ENCODE data around the gene MSX2.
"Not testable (repeated sequence)": the region's sequence is repeated elsewhere in the genome, so short reads cannot be mapped to it uniquely, and the experiment has no call there.

The MSX2 gene

DNA sequence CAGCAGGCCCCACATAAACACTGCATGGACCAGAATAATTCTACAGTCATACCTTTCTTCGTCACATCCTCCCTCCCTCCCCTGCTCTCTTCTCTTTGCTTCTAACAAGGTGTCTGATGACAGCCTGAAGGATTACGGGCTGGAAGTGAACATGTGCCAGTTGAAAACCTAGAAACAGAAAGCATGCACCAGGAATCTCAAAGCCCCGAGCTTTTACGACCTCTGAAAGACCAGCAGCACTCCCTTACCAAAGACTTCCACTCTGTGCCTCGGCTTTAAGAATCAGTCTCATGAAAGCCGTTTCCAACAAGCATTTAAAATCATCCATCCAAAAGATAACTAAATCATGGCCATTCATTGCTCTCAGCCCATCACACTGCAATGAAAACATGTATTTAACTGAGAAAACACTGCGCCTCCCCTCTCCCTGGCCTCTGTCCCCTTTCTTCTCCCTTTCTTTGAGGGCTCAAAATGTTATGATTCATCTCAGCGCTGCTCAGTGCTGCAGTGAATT is 21.3 kb downstream of the MSX2 start:
- H3K9ac ChIP-seq (ENCODE audit: insufficient read length): no peak overlapping the region
- DNase-seq (ENCODE audit: low read depth, low spot score): no peak
- H3K9me3 ChIP-seq (ENCODE audit: low read depth, low read length): no peaks in the 10 kb centered on the region
- no peaks in the 10 kb centered on the region for H3K36me3 ChIP-seq (ENCODE audit: insufficient read depth, low read length)
- H3K4me3 ChIP-seq: no peak overlapping the region
- TF ChIP-seq EZH2 (IDR thresholded peaks at IDR 0.05) (no peak), FOXP2 (optimal IDR thresholded peaks at IDR 0.05; ENCODE audit: control extremely low read depth, extremely low read length, insufficient read depth) (no peak), POLR2AphosphoS5 (IDR thresholded peaks at IDR 0.05; ENCODE audit: borderline replicate concordance, low read depth, low read length) (no peak)
- no peak overlapping the region for H3K27ac ChIP-seq

- peak overlapping the region; percentile 77 for H3K27ac ChIP-seq
- no peaks in the 10 kb centered on the region for H3K36me3 ChIP-seq (ENCODE audit: insufficient read depth, low read length)
- TF ChIP-seq POLR2AphosphoS5 (IDR thresholded peaks at IDR 0.05; ENCODE audit: borderline replicate concordance, low read depth, low read length) (no peak), FOXP2 (optimal IDR thresholded peaks at IDR 0.05; ENCODE audit: control extremely low read depth, extremely low read length, insufficient read depth) (no peak), EZH2 (IDR thresholded peaks at IDR 0.05) (no peak)
- no peak for DNase-seq (ENCODE audit: low read depth, low spot score)
- H3K4me3 ChIP-seq: peak overlapping the region; percentile 80
- H3K9ac ChIP-seq (ENCODE audit: insufficient read length): peak overlapping the region; percentile 85
- H3K9me3 ChIP-seq (ENCODE audit: low read depth, low read length): no peaks in the 10 kb centered on the region
Measured at GRCh38 chr5:174750711-174751110, 26.3 kb downstream of the MSX2 start.

DNA sequence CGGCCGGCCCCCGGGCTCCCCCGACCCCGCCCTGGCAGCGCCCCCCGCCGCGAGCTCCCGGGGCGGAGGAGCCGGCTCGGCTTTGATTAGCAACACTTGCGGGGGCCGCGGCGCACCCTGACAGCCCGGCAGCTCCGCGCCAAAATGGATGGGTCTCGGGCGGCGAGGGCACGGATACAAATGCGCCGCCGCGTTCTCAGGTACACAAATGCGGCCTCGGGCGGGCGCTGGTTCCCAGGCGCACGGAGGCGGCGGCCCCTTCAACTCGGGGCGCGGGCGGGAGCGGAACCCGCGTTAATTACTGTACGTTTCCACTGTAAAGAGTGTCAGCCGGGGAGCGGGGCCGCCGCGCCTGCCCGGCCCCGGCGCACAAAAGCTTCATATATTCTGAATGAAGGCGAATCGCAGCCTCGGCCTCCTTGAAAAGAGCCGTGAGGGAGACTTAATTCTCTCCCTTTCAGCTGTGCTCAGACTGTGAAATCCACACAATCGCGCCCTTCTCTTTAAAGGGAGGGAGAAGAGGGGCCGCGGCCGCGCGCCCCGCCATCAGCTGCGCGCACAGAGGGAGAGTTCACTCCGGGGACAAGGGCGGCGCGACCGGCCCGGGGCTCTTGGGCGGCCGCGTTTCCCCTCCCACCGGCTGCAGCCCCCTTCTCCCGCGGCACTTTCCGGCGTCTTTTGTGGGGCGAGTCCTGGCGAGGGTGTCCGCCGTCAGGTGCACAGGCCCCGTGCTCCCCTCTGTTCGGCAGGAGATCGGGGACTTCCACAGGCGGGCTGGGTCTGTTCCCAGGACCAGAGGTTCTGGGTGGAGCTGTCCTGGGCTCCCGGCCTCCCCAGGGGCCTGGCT is 27.0 kb downstream of the MSX2 start:
- DNase-seq (ENCODE audit: low read depth, low spot score): no peak
- H3K4me3 ChIP-seq: peak overlapping the region; percentile 80
- no peaks in the 10 kb centered on the region for H3K36me3 ChIP-seq (ENCODE audit: insufficient read depth, low read length)
- H3K9ac ChIP-seq (ENCODE audit: insufficient read length): peak overlapping the region; percentile 85
- TF ChIP-seq POLR2AphosphoS5 (IDR thresholded peaks at IDR 0.05; ENCODE audit: borderline replicate concordance, low read depth, low read length): peak; percentile 57; the same call in 1 of the 2 replicates
- TF ChIP-seq EZH2 (IDR thresholded peaks at IDR 0.05): no peak
- peak overlapping the region; percentile 77 for H3K27ac ChIP-seq
- no peaks in the 10 kb centered on the region for H3K9me3 ChIP-seq (ENCODE audit: low read depth, low read length)

DNA sequence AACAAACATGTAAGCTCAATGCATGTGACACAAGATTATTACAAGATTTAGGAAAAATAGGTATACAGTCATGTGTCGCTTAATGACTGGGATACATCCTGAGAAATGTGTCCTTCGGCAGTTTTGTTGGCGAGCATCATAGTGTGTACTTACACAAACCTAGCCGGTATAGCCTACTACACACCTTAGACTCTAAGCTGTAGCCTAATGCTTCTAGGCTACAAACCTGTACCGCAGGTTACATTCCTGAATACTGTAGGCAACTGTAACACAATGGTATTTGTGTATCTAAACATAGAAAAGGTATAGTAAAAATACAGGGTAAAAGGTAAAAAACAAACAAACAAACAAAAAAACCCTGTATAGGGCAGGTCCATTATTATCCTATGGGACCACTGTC is 27.7 kb downstream of the MSX2 start:
- TF ChIP-seq EZH2 (IDR thresholded peaks at IDR 0.05) (no peak), FOXP2 (optimal IDR thresholded peaks at IDR 0.05; ENCODE audit: control extremely low read depth, extremely low read length, insufficient read depth) (no peak), POLR2AphosphoS5 (IDR thresholded peaks at IDR 0.05; ENCODE audit: borderline replicate concordance, low read depth, low read length) (no peak)
- H3K36me3 ChIP-seq (ENCODE audit: insufficient read depth, low read length): no peaks in the 10 kb centered on the region
- H3K4me3 ChIP-seq: peak overlapping the region; percentile 80
- DNase-seq (ENCODE audit: low read depth, low spot score): no peak
- no peaks in the 10 kb centered on the region for H3K9me3 ChIP-seq (ENCODE audit: low read depth, low read length)
- peak overlapping the region; percentile 85 for H3K9ac ChIP-seq (ENCODE audit: insufficient read length)
- H3K27ac ChIP-seq: no peak overlapping the region

GRCh38 chr5:174755106-174755505 is 30.7 kb downstream of the MSX2 start:
- Histone ChIP-seq H3K9ac (ENCODE audit: insufficient read length) (no peak overlapping the region), H3K27ac (no peak overlapping the region), H3K4me3 (no peak overlapping the region), H3K9me3 (ENCODE audit: low read depth, low read length) (no peaks in the 10 kb centered on the region), H3K36me3 (ENCODE audit: insufficient read depth, low read length) (no peaks in the 10 kb centered on the region)
- TF ChIP-seq POLR2AphosphoS5 (IDR thresholded peaks at IDR 0.05; ENCODE audit: borderline replicate concordance, low read depth, low read length): no peak
- no peak for TF ChIP-seq EZH2 (IDR thresholded peaks at IDR 0.05)
- no peak for DNase-seq (ENCODE audit: low read depth, low spot score)

- TF ChIP-seq POLR2AphosphoS5 (IDR thresholded peaks at IDR 0.05; ENCODE audit: borderline replicate concordance, low read depth, low read length) (no peak), EZH2 (IDR thresholded peaks at IDR 0.05) (no peak), FOXP2 (optimal IDR thresholded peaks at IDR 0.05; ENCODE audit: control extremely low read depth, extremely low read length, insufficient read depth) (no peak)
- Histone ChIP-seq H3K9me3 (ENCODE audit: low read depth, low read length) (no peaks in the 10 kb centered on the region), H3K27ac (no peak overlapping the region), H3K9ac (ENCODE audit: insufficient read length) (no peak overlapping the region), H3K36me3 (ENCODE audit: insufficient read depth, low read length) (no peaks in the 10 kb centered on the region), H3K4me3 (no peak overlapping the region)
- DNase-seq (ENCODE audit: low read depth, low spot score): no peak
Measured at GRCh38 chr5:174759091-174759490, 34.7 kb downstream of the MSX2 start.

DNA sequence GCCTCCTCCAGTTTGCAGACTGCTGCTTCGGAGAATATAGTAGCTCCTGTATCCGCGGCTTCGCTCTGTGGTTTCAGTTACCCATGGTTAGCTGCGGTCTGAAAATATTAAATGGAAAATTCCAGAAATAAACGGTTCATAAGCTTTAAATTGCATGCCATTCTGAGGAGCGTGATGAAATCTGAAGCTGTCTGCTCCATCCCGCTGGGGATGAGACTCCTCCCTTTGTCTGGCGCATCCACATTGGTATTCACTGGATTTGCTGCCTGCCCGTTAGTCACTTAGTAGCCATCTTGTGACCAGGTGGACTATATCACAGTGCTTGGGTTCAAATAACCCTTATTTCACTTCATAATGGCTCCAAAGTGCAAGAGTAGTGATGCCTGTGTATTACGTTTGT is 36.3 kb downstream of the MSX2 start:
- TF ChIP-seq FOXP2 (optimal IDR thresholded peaks at IDR 0.05; ENCODE audit: control extremely low read depth, extremely low read length, insufficient read depth) (no peak), EZH2 (IDR thresholded peaks at IDR 0.05) (no peak)
- Histone ChIP-seq H3K9ac (ENCODE audit: insufficient read length) (no peak overlapping the region), H3K4me3 (no peak overlapping the region), H3K9me3 (ENCODE audit: low read depth, low read length) (no peaks in the 10 kb centered on the region), H3K36me3 (ENCODE audit: insufficient read depth, low read length) (no peaks in the 10 kb centered on the region), H3K27ac (no peak overlapping the region)
- no peak for DNase-seq (ENCODE audit: low read depth, low spot score)

DNA sequence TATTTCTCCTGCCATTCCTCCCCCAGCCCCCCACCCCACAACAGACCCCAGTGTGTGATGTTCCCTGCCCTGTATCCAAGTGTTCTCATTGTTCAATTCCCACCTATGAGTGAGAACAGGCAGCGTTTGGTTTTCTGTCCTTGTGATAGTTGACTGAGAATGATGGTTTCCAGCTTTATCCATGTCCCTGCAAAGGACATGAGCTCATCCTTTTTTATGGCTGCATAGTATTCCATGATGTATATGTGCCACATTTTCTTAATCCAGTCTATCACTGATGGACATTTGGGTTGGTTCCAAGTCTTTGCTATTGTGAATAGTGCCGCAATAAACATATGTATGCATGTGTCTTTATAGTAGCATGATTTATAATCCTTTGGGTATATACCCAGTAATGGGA is 37.0 kb downstream of the MSX2 start:
- not testable (repeated sequence) for H3K27ac ChIP-seq; H3K36me3 ChIP-seq (ENCODE audit: insufficient read depth, low read length); DNase-seq (ENCODE audit: low read depth, low spot score); H3K9ac ChIP-seq (ENCODE audit: insufficient read length); H3K9me3 ChIP-seq (ENCODE audit: low read depth, low read length); H3K4me3 ChIP-seq

- H3K4me3 ChIP-seq: no peak overlapping the region
- H3K9ac ChIP-seq (ENCODE audit: insufficient read length): no peak overlapping the region
- H3K27ac ChIP-seq: no peak overlapping the region
- no peak for TF ChIP-seq FOXP2 (optimal IDR thresholded peaks at IDR 0.05; ENCODE audit: control extremely low read depth, extremely low read length, insufficient read depth)
- TF ChIP-seq POLR2AphosphoS5 (IDR thresholded peaks at IDR 0.05; ENCODE audit: borderline replicate concordance, low read depth, low read length): no peak
- TF ChIP-seq EZH2 (IDR thresholded peaks at IDR 0.05): no peak
- no peaks in the 10 kb centered on the region for H3K9me3 ChIP-seq (ENCODE audit: low read depth, low read length)
- no peaks in the 10 kb centered on the region for H3K36me3 ChIP-seq (ENCODE audit: insufficient read depth, low read length)
- DNase-seq (ENCODE audit: low read depth, low spot score): no peak
Measured at GRCh38 chr5:174764309-174764708, 39.9 kb downstream of the MSX2 start.
